Mammary epithelial cell (primary cell): Measurements from ENCODE around the gene NUAK2.

Source experiments
- EZH2 ChIP-seq: IDR thresholded peaks from 2 replicates; pipeline ENCODE4 v1.6.1; 2012; ENCODE audit warnings: low read length, inconsistent platforms, borderline replicate concordance
- TF ChIP-seq, protein P1 (sequence below), 2 donors: IDR thresholded peaks in 1 of 2; conservative IDR thresholded peaks in 1 of 2; 2 replicates each; pipeline ENCODE4 v1.5.1; 2011 to 2012; ENCODE audit warnings: inconsistent platforms in 2 of 2, low read length in 2 of 2, mild to moderate bottlenecking in 2 of 2, control low read depth in 1 of 2, low read depth in 1 of 2; ENCODE audit not compliant: insufficient read depth in 1 of 2; ENCODE audit errors: extremely low read depth in 1 of 2

DNA sequence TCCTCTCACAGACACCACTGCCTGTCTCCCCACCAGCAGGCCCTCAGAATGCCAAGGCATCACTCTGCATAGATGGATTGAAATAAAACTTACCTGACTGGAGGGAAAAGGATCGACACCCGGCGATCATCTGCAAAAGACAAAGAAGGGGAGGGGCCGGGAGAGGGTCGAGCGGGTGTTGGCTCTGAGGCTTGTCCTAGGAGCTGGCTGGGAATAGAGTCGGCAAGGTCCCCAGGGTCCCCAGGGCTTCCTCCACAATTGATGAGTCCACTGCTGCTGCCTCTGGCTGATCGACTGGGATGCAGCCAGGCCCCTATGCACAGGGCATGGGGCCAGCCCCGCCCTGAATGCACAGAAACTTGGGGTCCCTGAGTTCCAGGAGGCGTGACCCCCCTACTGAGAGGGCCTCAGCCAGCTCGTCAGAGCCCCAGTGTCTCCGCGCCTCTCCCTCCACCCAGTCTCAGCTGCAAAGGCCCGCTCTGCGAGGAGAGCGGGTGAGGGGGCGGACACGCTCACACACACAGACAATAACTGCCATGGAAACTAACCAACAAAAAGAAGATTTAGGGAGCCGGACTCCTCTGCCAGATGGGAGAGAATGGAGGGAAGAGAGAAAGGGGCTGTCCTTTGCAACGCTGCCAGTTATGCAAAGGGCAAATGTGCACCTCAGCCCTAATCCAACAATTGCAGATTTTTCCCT lies 35.0 kb upstream of the NUAK2 start, which contains the start of gene KLHDC8A:
- TF ChIP-seq, protein P1, sequence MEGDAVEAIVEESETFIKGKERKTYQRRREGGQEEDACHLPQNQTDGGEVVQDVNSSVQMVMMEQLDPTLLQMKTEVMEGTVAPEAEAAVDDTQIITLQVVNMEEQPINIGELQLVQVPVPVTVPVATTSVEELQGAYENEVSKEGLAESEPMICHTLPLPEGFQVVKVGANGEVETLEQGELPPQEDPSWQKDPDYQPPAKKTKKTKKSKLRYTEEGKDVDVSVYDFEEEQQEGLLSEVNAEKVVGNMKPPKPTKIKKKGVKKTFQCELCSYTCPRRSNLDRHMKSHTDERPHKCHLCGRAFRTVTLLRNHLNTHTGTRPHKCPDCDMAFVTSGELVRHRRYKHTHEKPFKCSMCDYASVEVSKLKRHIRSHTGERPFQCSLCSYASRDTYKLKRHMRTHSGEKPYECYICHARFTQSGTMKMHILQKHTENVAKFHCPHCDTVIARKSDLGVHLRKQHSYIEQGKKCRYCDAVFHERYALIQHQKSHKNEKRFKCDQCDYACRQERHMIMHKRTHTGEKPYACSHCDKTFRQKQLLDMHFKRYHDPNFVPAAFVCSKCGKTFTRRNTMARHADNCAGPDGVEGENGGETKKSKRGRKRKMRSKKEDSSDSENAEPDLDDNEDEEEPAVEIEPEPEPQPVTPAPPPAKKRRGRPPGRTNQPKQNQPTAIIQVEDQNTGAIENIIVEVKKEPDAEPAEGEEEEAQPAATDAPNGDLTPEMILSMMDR (conservative IDR thresholded peaks at IDR 0.05 in 1 of 2, IDR thresholded peaks at IDR 0.05 in 1 of 2; ENCODE audit: extremely low read depth in 1 of 2, insufficient read depth in 1 of 2, low read depth in 1 of 2, low read length in 2 of 2) = no peak
- no peak for TF ChIP-seq EZH2
